Stimulated activated CD8-positive, alpha-beta memory T cell treated with anti-CD3 and anti-CD28 coated beads, Interleukin-15, amount 100 ng/mL, for 48 hours (primary cell): ENCODE results near the gene TMEM174.

Experiments used
- DNase-seq, 2 donors: peaks; one replicate each; pipeline ENCODE4 v3.0.0-alpha.2; 2020; ENCODE audit warnings: low read depth in 2 of 2

Gene TMEM174

GRCh38 chr5:73222173-73222572, 49.2 kb downstream of the TMEM174 start:
- no peak for DNase-seq
